KG1 (cell line): Measurements from ENCODE around the gene OMP.
"Not testable (repeated sequence)": the region's sequence is repeated elsewhere in the genome, so short reads cannot be mapped to it uniquely, and the experiment has no call there.

Experiments
- DNase-seq: peaks from one replicate; lab custom pipeline; 2025; lab: John Stamatoyannopoulos, UW

Gene OMP

GRCh38 chr11:77102246-77103210 is at the start of gene OMP:
TSS of gene OMP (plus strand) at chr11:77102840. CDS start at chr11:77102840, 0 bp downstream.
- DNase-seq = no peak

- DNase-seq = no peak
Observed at GRCh38 chr11:77053217-77054015, 49.2 kb upstream of the OMP start.

- no peak for DNase-seq
Observed at GRCh38 chr11:77054084-77054483, 48.6 kb upstream of the OMP start.

GRCh38 chr11:77055101-77055561 is 47.5 kb upstream of the OMP start:
- DNase-seq = no peak

GRCh38 chr11:77055913-77056312 is 46.7 kb upstream of the OMP start:
- no peak for DNase-seq

GRCh38 chr11:77056814-77057402 is 45.7 kb upstream of the OMP start:
- DNase-seq = no peak

GRCh38 chr11:77057938-77058474 is 44.6 kb upstream of the OMP start:
- DNase-seq = no peak

GRCh38 chr11:77058900-77059299 is 43.7 kb upstream of the OMP start:
- DNase-seq = no peak

- no peak for DNase-seq
Observed at GRCh38 chr11:77059806-77060205, 42.8 kb upstream of the OMP start.

- DNase-seq = no peak
Observed at GRCh38 chr11:77060234-77060633, 42.4 kb upstream of the OMP start.

- not testable (repeated sequence) for DNase-seq
Observed at GRCh38 chr11:77061258-77061657, 41.4 kb upstream of the OMP start.

- no peak for DNase-seq
Observed at GRCh38 chr11:77062924-77063323, 39.7 kb upstream of the OMP start.

GRCh38 chr11:77063407-77063806 is 39.2 kb upstream of the OMP start:
- DNase-seq = no peak

- DNase-seq = no peak
Observed at GRCh38 chr11:77063861-77064260, 38.8 kb upstream of the OMP start.

- DNase-seq = no peak
Observed at GRCh38 chr11:77064648-77065217, 37.9 kb upstream of the OMP start.

- DNase-seq = no peak
Observed at GRCh38 chr11:77065878-77066228, 36.8 kb upstream of the OMP start.

GRCh38 chr11:77066229-77067042 is 36.2 kb upstream of the OMP start, which contains the start of gene CAPN5:
TSS of gene CAPN5 (plus strand) at chr11:77066971. CDS start at chr11:77084887, 17,916 bp downstream.
- peak; percentile 42 for DNase-seq

- no peak for DNase-seq
Observed at GRCh38 chr11:77067861-77068443, 34.7 kb upstream of the OMP start.

- no peak for DNase-seq
Observed at GRCh38 chr11:77068457-77069335, 33.9 kb upstream of the OMP start.
